GM12878 (cell line): ENCODE results near the gene PCDHGB6. TPM values are rescaled to one million over a fixed set of nuclear protein-coding genes. Genes with fewer than 3 reads are reported as not detected.

Experiments
- ATAC-seq: fragments of 200-7000 bp; cut with Tn5 transposase; 3 replicates; pipeline ENCODE4 v1.9.1; 2020; ENCODE audit warnings: mild to moderate bottlenecking, moderate library complexity
- BruUV-seq: library from RNA; stranded (reverse); fragments of 400-500 nt; replicated peaks from 2 replicates; lab custom pipeline; 2021; lab: Mats Ljungman, UMichigan
- CTCF ChIA-PET: fragments of 300-600 bp; sonication (Branson Sonifier 250); formaldehyde crosslinking; extraction: SDS; loops from one replicate; lab custom pipeline; 2021; ENCODE audit warnings: inconsistent platforms; lab: Yijun Ruan, JAX
- POLR2A ChIA-PET: fragments of 350-600 bp; formaldehyde crosslinking; extraction: SDS; loops from one replicate; lab custom pipeline; 2021; ENCODE audit warnings: inconsistent platforms; lab: Charles Lee
- RAD21 ChIA-PET: fragments of 300-600 bp; sonication (Branson Sonifier 250); formaldehyde crosslinking; loops from one replicate; lab custom pipeline; 2023; ENCODE audit warnings: antibody characterized with exemption; ENCODE audit not compliant: unreplicated experiment; lab: Charles Lee
- SMC1A ChIA-PET: fragments of 300-600 bp; sonication (Branson Sonifier 250); formaldehyde crosslinking; loops from one replicate; lab custom pipeline; 2023; ENCODE audit not compliant: unreplicated experiment, uncharacterized antibody; lab: Charles Lee
- DNase-seq: peaks from one replicate; pipeline ENCODE4 v3.0.0-alpha.2; 2011; ENCODE audit warnings: low read depth, low spot score
- FAIRE-seq: peaks from 3 replicates; lab custom pipeline; 2011; peaks lifted over from hg19 to GRCh38; lab: Jason Lieb, UNC
- H2AFZ ChIP-seq: 2 replicates; pipeline ENCODE4 v1.6.0; 2011; ENCODE audit warnings: low read depth, low read length, control low read depth; ENCODE audit not compliant: control insufficient read depth
- H3K27ac ChIP-seq: 2 replicates; pipeline ENCODE4 v1.5.1; 2011; ENCODE audit warnings: control low read depth; ENCODE audit not compliant: control insufficient read depth, insufficient read depth
- H3K27me3 ChIP-seq, 2 experiments: replicated peaks in 1 of 2; 2 replicates each; pipeline versions ENCODE4 v1.6.0 to v1.6.1; 2011; ENCODE audit warnings: low read length in 1 of 2; ENCODE audit not compliant: control insufficient read depth in 2 of 2, insufficient read depth in 2 of 2
- H3K36me3 ChIP-seq, 2 experiments: 2 replicates each; pipeline ENCODE4 v1.5.1; 2011; ENCODE audit warnings: low read length in 1 of 2; ENCODE audit not compliant: control insufficient read depth in 2 of 2, insufficient read depth in 2 of 2
- H3K4me1 ChIP-seq: 2 replicates; pipeline ENCODE4 v1.6.1; 2011; ENCODE audit warnings: mild to moderate bottlenecking, low read length, moderate library complexity, mixed read lengths; ENCODE audit not compliant: control insufficient read depth, insufficient read depth
- H3K4me2 ChIP-seq: 2 replicates; pipeline ENCODE4 v1.6.0; 2011; ENCODE audit warnings: control low read depth; ENCODE audit not compliant: control insufficient read depth, insufficient read depth
- H3K4me3 ChIP-seq: fragments of 200-600 bp; sonication (generic); 2 replicates; pipeline ENCODE4 v1.5.1; 2016
- H3K79me2 ChIP-seq: 2 replicates; pipeline ENCODE4 v1.6.0; 2011; ENCODE audit warnings: low read length; ENCODE audit not compliant: control insufficient read depth, insufficient read depth
- H3K9ac ChIP-seq: 2 replicates; pipeline ENCODE4 v1.8.0; 2011; ENCODE audit warnings: low read length, control low read depth, mixed read lengths; ENCODE audit not compliant: control insufficient read depth, insufficient read depth
- H3K9me3 ChIP-seq: replicated peaks from 3 replicates; pipeline ENCODE4 v1.5.1; 2011; ENCODE audit warnings: mild to moderate bottlenecking, low read length; ENCODE audit not compliant: control insufficient read depth, insufficient read depth
- H4K20me1 ChIP-seq: 2 replicates; pipeline ENCODE4 v1.6.0; 2011; ENCODE audit not compliant: control insufficient read depth, insufficient read depth
- ESRRA ChIP-seq: IDR thresholded peaks from 2 replicates; pipeline ENCODE4 v1.6.1; 2012; ENCODE audit warnings: mild to moderate bottlenecking, low read length, improper control_type of control experiment
- ETV6 ChIP-seq, 2 experiments: fragments of 450-650 bp in 1 of 2; IDR thresholded peaks in 1 of 2; conservative IDR thresholded peaks in 1 of 2; 2 replicates each; pipeline ENCODE4 v1.6.1; 2014; ENCODE audit warnings: antibody characterized with exemption in 1 of 2, borderline replicate concordance in 1 of 2, low read depth in 1 of 2, mild to moderate bottlenecking in 1 of 2, moderate library complexity in 1 of 2
- NBN ChIP-seq: fragments of 450-650 bp; IDR thresholded peaks from 2 replicates; pipeline ENCODE4 v1.6.1; 2016
- POLR2AphosphoS2 ChIP-seq: IDR thresholded peaks from 2 replicates; pipeline ENCODE4 v1.6.1; 2011; ENCODE audit warnings: low read depth, mild to moderate bottlenecking, low read length, improper control_type of control experiment, moderate library complexity
- PRDM15 ChIP-seq: fragments of 450-650 bp; formaldehyde crosslinking; IDR thresholded peaks from 2 replicates; pipeline ENCODE4 v1.4.0; 2020; ENCODE audit warnings: mild to moderate bottlenecking, moderate library complexity
- RAD51 ChIP-seq: fragments of 450-650 bp; IDR thresholded peaks from 2 replicates; pipeline ENCODE4 v1.6.1; 2016; ENCODE audit warnings: moderate library complexity, mild to moderate bottlenecking, inconsistent platforms
- TARDBP ChIP-seq: IDR thresholded peaks from 2 replicates; pipeline ENCODE4 v1.6.1; 2016; ENCODE audit warnings: borderline replicate concordance
- ZNF592 ChIP-seq: fragments of 450-650 bp; IDR thresholded peaks from 2 replicates; pipeline ENCODE4 v1.6.1; 2017; ENCODE audit warnings: mild to moderate bottlenecking, moderate library complexity
- WGBS: methylation state at CpG from one replicate; pipeline ENCODE4 v1.1.6; 2016; ENCODE audit warnings: low lambda C conversion rate; ENCODE audit not compliant: insufficient replicate concordance, insufficient coverage; ENCODE audit errors: missing lambda C conversion rate; 5-methylcytosine and 5-hydroxymethylcytosine counted together
- in situ Hi-C: fragments of 300-500 bp; cut with MboI; formaldehyde crosslinking; loops from 9 replicates; pipeline ENCODE4 v1.14.3; 2018; ENCODE audit warnings: mixed read lengths
- intact Hi-C: fragments of 100-400 bp; cut with micrococcal nuclease; formaldehyde crosslinking; loops from one replicate; pipeline ENCODE4 v1.14.2; 2022; ENCODE audit not compliant: unreplicated experiment
- polyA plus RNA-seq, 11 experiments: library from polyadenylated mRNA; depleted of rRNA in 4 of 11; unstranded in 6 of 11; stranded (reverse) in 5 of 11; fragments of >200 nt; fragmentation: Nextera tagmentation in 4 of 11; fragmentation: Illumina TruSeq in 1 of 11; extraction: Ambion mirVana in 4 of 11; extraction: Trizol in 1 of 11; gene quantifications; 1 replicate in 1 of 11; 2 replicates in 10 of 11; pipeline versions ENCODE4 v1.2.1 to v1.2.3, GENCODE V29; 2011 to 2016; ENCODE audit warnings: inconsistent platforms in 2 of 11, missing spikeins in 2 of 11, low read depth in 1 of 11
- total RNA-seq, 4 experiments: library from RNA; depleted of rRNA in 3 of 4; stranded (reverse); fragments of >200 nt in 3 of 4; fragmentation: Illumina TruSeq in 1 of 4; extraction: Trizol in 1 of 4; gene quantifications; 2 replicates each; pipeline versions ENCODE4 v1.2.1 to v1.2.3, GENCODE V29; 2013 to 2021
- TF ChIP-seq, protein P1 (sequence below): fragments of 450-650 bp; IDR thresholded peaks from 2 replicates; pipeline ENCODE4 v1.6.1; 2017; ENCODE audit warnings: borderline replicate concordance

PCDHGB6 gene
- total and polyA plus RNA-seq, 10 of the 15 experiments (the other 5 are each of a cell fraction or from before 2014, with no cell fraction given), result 0.07 to 1.0 (median 0.31) TPM

DNA sequence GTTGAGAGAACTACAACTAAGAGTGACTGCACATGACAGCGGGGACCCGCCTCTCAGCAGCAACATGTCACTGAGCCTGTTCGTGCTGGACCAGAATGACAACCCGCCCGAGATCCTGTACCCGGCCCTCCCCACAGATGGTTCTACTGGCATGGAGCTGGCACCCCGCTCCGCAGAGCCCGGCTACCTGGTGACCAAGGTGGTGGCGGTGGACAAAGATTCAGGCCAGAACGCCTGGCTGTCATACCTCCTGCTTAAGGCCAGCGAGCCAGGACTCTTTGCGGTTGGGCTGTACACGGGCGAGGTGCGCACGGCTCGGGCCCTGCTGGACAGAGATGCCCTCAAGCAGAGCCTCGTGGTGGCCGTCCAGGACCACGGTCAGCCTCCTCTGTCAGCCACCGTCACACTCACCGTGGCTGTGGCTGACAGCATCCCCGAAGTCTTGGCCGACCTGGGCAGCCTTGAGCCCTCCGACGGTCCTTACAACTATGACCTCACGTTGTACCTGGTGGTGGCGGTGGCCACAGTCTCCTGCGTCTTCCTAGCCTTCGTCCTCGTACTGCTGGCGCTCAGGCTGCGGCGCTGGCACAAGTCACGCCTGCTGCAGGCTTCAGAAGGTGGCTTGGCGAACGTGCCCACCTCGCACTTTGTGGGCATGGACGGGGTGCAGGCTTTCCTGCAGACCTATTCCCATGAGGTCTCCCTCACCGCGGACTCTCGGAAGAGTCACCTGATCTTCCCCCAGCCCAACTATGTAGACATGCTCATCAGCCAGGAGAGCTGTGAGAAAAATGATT lies 23.2 kb upstream of the PCDHGB6 start:
- Histone ChIP-seq H3K27ac (no peak overlapping the region), H3K4me2 (no peak overlapping the region), H3K4me3 (no peak overlapping the region), H3K27me3 (no peaks in the 10 kb centered on the region), H3K9ac (no peak overlapping the region), H3K79me2 (no peaks in the 10 kb centered on the region), H3K9me3 (peaks cover 5% of the 10 kb centered on the region; the same call in 2 of the 3 replicates), H2AFZ (no peak overlapping the region), H3K4me1 (no peaks in the 10 kb centered on the region), H4K20me1 (no peaks in the 10 kb centered on the region), H3K36me3 (no peaks in the 10 kb centered on the region)
- intact Hi-C loops (no loop called here), in situ Hi-C loops (no loop called here)
- 95% methylated on average over 43 of the region's 43 CpGs for WGBS
- POLR2A ChIA-PET, result no interaction called here
- SMC1A ChIA-PET, result no interaction called here
- DNase-seq (no peak), ATAC-seq (no peak), FAIRE-seq (no peak)
- RAD21 ChIA-PET, result no interaction called here
- CTCF ChIA-PET, result no interaction called here
- BruUV-seq, result no TSS peak
- TF ChIP-seq, protein P1, sequence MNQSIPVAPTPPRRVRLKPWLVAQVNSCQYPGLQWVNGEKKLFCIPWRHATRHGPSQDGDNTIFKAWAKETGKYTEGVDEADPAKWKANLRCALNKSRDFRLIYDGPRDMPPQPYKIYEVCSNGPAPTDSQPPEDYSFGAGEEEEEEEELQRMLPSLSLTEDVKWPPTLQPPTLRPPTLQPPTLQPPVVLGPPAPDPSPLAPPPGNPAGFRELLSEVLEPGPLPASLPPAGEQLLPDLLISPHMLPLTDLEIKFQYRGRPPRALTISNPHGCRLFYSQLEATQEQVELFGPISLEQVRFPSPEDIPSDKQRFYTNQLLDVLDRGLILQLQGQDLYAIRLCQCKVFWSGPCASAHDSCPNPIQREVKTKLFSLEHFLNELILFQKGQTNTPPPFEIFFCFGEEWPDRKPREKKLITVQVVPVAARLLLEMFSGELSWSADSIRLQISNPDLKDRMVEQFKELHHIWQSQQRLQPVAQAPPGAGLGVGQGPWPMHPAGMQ, result no peak
- TF ChIP-seq ZNF592 (no peak), ESRRA (no peak), POLR2AphosphoS2 (no peak), TARDBP (no peak), RAD51 (no peak), PRDM15 (CRISPR knock-in tag) (no peak), ETV6 (conservative IDR thresholded peaks at IDR 0.05 in 1 of 2, IDR thresholded peaks at IDR 0.05 in 1 of 2; ENCODE audit: borderline replicate concordance in 1 of 2, low read depth in 1 of 2) (no peak), NBN (no peak)
